Stimulated activated CD8-positive, alpha-beta memory T cell treated with anti-CD3 and anti-CD28 coated beads, Interleukin-4, amount 100 ng/mL, for 48 hours (primary cell): ENCODE results near the gene OR7C1.
A peak's percentile ranks its signal among the peaks of the same experiment; 100 is the strongest.
"Not testable (repeated sequence)": the region's sequence is repeated elsewhere in the genome, so short reads cannot be mapped to it uniquely, and the experiment has no call there.

Experiments
- DNase-seq: peaks from one replicate; pipeline ENCODE4 v3.0.0-alpha.2; 2020

OR7C1 gene

DNA sequence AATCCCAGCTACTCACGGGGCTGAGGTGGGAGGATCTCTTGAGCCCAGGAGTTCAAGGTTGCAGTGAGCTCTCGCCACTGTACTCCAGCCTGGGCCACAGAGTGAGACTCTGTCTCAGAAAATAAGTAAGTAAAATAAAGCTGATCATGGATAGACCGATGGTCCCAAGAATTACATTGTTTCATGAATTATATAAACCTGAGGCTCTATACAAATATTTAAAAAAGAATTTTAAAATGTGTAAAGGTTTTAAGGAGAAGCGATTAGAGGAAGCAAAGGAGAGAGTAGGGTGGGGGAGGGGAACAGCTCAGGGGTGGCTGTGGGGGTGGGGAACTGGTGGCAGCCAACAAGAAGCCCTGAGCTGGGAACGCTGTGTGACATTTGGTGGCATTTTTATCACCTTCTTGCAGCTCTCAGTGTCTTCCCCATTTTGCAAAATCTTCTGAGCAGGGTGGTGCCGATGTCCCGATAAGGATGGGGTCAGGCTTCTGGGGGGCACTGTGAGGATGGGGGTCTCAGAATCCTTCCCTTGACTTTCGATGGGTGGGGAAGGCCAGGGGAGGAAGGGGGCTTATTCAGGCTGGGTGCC lies 51.5 kb downstream of the OR7C1 start:
- peak; percentile 11 for DNase-seq

DNA sequence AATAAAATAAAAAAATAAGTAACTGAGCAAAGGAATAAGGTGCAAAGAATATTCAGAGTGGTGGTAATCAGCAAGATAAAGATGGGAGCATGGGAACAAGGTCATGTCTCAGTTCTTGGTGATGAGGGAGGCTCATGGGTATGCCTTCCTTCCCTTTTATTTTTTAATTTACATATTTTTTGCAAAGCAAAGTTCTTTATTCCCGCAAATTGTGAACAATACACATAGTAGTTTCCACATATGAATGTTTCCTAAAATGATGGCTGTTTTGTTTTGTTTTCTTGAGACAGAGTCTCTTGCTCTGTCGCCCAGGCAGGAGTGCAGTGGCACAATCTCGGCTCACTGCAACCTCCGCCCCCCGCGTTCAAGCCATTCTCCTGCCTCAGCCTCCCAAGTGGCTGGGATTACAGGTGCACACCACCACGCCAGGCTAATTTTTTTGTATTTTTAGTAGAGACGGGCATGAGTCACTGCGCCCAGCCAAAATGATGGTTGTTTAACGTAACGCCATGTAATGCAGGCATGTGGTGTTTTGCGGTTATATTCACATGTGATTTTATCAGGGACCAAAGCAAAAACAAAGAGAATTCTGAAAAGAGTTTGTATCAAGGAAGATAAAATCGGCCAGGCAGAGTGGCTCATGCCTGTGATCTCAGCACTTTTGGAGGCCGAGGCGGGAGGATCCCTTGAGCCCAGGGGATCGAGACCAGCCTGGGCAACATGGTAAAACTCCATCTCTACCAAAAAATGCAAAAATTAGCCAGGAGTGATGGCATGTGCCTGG lies 52.2 kb downstream of the OR7C1 start:
- peak; percentile 14 for DNase-seq

GRCh38 chr19:14781713-14782536 lies 53.1 kb downstream of the OR7C1 start:
- peak; percentile 2 for DNase-seq

DNA sequence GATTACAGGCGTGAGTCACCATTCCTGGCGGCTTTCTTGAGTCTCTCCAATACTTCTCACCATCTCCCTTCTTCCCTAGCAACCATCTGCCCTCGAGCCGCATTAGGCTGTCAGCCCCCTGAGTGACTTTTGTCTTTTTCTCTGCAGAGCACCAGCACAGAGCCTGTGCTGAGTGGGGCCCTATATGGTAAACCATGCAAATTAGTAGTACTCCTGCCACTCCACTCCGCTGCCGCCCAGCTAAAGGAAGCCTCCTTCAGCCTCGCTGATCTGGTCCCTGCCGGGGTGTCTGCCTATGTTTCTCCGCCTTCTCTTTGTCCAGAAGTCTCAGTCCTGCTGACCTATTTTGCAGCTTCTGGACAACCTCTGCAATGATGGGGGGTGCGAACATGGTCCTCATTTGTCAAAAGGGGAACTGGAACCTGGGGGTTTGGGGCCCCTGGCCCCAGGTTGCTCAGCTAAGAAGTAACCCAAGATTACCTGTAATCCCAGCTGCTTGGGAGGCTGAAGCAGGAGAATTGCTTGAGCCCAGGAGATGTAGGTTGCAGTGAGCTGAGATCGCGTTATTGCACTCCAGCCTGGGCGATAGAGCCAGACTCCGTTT lies 54.3 kb downstream of the OR7C1 start:
- DNase-seq: peak; percentile 14

- no peak for DNase-seq
These were observed 55.8 kb downstream of the OR7C1 start for GRCh38 chr19:14779151-14779550.

DNA sequence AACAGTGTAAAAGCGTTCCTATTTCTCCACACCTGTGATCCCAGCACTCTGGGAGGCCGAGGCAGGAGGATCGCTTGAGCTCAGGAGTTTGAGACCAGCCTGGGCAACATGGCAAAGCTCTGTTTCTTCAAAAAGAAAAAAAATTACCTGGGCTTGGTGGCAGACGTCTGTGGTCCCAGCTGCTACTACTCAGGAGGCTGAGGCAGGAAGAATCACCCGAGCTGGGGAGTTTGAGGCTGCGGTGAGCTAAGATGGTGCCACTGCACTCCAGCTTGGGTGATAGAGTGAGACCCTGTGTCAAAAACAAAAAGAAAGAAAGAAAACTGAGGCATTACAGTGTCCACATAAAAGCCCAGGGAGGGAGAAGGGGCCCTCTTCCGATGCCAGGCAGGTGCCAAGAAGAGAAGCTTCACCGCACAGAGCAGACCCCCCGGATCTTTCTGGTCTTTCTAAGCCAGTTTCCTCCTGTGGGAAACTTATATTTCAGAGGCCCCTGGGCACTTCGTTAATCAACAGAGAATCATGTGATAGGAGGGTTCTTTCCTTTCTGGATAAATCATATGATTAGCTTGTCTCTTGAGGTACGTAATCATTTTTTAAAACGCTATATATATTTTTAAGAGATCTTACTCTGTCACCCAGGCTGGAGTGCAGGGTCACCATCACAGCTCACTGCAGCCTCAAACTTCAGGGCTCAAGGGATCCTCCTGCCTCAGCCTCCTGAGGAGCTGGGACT lies 56.7 kb downstream of the OR7C1 start, which contains the start of gene ADGRE2:
TSS of gene ADGRE2 (minus strand) at position 451 of the 736 bp plus-strand sequence. CDS start 1,804 bp downstream, outside the sequence.
- not testable (repeated sequence) for DNase-seq

DNA sequence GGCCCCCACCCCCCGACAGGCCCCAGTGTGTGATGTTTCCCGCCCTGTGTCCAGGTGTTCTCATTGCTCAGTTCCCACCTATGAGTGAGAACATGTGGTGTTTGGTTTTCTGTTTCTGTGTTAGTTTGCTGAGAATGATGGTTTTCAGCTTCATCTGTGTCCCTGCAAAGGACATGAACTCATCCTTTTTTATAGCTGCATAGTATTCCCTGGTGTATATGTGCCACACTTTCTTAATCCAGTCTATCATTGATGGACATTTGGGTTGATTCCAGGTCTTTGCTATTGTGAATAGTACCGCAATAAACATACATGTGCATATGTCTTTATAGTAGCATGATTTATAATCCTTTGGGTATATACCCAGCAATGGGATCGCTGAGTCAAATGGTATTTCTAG lies 57.3 kb downstream of the OR7C1 start:
- DNase-seq: not testable (repeated sequence)

DNA sequence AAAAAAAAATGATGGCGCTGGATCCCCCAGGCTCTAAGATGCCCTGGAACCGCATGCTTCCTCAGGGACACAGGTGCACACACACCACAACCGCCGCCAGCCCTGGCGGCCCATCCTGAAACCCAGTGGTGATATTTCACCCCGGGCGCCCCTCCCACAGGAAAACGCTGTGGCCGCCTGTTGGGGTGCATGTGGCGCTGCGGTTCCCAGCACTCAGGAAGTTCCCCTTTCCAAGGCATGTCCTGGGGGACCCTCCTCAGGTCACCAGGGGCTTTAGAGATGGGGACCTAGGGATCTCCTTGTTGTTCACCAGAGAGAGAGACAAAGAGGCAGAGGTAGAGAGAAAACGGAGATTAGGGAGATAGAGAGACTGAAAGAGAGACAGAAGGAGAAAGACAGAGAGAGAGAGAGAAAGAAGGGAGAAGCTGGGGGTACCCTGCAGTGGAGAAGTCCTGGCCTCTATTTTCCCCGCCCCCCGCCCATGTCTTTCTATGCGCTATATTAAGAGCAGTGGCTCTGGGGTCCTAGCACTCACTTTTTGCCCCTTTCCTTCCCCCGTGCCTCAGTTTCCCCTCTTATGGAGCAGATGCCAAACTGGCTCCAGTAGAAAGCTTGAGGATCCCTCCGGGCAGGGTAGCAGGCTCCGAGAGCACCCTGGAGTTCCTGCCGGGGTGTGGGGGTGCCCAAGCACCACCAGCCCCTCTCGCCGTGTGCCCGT lies 59.0 kb downstream of the OR7C1 start:
- DNase-seq: peak; percentile 40

DNA sequence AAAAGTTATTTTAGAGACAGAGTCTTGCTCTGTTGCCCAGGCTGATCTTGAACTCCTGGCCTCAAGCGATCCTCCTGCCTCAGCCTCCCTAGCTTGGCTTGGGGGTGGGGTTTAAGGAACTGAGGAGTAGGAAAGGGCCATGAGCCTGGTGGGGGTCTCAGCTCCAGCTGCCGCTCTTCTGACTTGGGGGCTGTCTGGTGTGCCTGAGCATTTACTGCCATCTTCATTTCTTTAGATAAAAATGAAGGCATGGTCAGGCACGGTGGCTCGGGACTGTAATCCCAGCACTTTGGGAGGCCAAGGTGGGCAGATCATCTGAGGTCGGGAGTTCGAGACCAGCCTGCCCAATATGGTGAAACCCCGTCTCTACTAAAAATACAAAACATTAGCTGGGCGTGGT lies 59.7 kb downstream of the OR7C1 start:
- DNase-seq: not testable (repeated sequence)

GRCh38 chr19:14774373-14774772 lies 60.6 kb downstream of the OR7C1 start:
- DNase-seq: no peak

DNA sequence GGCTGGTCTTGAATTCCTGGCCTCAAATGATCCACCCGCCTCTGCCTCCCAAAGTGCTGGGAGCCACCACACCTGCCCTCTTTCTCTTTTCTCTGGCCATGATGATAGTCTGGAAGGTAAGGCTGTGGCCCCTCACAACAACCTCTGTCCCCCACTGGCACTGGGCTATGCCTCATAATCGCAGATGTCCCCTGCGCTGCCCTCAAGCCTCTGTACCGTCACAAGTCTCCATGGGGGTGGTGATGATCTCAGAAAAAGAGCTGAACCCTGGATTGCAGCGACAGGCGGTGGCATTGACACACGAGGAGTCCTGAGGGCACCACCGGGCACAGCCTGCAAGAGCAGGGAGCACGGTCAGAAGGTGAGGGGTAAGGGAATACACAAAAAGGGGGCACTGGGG lies 61.3 kb downstream of the OR7C1 start:
- not testable (repeated sequence) for DNase-seq

- no peak for DNase-seq
These were observed 62.0 kb downstream of the OR7C1 start for GRCh38 chr19:14772995-14773394.

DNA sequence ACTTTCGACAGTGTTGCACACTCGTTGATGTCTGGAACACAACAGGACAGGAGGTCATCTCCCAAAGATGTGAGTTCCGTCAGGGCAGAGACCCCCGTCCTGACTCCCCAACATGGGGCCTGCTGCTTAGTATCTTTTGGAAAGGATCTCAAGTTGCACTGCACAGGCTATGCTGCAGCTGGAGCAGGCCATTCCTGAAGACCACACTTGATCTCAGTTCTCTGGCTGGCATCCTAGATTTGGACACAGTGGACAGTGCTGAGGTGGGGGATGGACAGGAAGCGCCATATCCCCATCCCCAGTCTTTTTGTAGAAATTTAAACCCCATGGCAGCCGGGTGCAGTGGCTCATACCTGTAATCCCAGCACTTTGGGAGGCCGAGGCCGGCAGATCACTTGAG lies 62.5 kb downstream of the OR7C1 start:
- peak; percentile 4 for DNase-seq

DNA sequence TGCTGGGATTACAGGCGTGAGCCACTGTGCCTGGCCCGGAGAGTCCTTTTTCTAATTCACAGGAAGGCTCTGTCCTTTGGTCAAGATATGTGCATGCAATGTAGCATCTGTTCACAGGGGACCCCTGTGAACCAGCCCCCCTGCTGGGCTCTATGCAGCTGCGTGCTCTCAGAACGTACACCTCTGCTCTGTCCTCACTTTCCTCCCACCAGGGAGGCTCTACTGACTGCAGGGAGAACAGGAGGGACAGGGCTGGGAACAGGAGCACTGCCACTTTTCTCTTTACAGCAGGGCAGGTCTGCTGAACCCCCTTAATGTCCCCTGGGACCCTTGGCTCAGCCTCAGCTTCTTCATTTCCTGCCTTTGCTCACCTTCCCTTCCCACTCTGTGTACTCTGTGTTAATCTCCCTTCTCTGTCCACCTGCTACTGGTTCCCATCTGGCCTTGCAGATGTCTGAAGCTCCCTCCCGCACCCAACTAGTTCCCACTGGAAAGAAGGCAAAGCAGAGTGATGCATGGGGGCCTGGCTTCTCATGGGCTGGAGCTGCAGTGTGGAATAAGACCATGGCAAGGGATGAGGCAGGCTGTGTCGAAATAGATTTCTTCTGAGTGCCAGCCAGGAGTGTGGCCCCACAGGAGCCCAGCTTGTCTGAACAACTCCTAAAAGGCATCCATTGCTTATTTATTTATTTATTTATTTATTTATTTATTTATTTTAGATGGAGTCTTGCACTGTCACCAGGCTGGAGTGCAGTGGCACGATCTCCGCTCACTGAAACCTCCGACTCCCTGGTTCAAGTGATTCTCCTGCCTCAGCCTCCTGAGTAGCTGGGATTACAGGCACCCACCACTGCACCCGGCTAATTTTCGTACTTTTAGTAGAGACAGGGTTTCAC lies 63.8 kb downstream of the OR7C1 start:
- DNase-seq: peak; percentile 16

DNA sequence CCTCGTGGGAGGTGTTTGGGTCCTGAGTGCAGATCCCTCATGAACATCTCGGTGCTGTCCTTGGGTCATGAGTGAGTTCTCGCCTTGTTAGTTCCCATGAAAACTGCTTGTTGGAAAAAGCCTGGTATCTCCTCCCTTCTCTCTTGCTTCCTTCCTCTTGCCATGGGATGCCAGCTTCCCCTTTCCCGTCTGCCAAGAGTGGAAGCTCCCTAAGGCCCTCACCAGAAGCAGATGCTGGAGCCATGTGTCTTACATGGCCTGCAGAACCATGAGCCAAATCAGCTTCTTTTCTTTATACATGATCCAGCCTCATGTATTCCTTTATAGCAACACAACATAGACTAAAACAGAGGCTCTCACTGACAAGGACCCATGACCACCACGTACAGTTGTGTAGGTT lies 64.8 kb downstream of the OR7C1 start:
- peak; percentile 8 for DNase-seq

- DNase-seq: peak; percentile 4
These were observed 65.8 kb downstream of the OR7C1 start for GRCh38 chr19:14769201-14769600.

DNA sequence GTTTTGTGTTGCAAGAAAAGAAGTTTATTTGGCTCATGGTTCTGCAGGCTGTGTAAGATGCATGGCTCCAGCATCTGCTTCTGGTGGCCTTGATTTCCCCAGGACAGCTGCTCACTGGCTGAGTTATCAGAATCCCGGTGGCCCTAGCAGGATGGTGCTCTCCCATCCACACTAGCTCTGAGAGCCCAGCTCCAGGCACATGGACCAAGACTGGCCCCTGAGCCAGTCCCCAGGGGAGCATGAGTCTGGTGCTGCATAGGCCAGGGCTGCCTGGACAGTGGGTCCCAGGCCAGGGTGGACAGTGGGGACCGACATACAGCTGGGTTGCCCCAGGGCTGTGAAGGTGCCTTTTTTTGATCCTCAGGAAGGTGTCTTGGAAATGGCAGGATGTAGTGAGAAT lies 67.0 kb downstream of the OR7C1 start:
- DNase-seq: no peak

DNA sequence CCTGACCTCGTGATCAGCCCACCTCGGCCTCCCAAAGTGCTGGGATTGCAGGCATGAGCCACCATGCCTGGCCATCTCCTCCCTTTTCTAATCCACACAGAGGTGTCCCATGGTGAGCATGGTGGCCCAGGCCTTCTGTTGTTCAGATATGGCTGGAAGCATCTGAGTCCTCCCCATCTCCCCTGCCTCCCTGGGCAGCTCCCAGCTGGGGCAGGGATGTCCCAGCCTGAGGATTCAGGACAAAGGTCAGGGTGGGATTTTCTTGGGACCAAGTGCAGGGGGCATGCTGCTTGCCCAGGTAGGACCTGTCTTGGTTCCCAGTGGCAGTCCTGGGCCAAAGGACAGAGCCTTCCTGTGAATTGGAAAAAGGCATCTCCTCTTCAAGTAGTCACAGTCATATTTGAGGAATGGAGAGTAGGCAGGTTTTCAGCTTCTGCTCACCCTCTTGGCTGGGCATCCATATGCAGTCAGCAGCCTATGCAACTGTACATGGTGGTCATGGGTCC lies 67.5 kb downstream of the OR7C1 start:
- peak; percentile 4 for DNase-seq

DNA sequence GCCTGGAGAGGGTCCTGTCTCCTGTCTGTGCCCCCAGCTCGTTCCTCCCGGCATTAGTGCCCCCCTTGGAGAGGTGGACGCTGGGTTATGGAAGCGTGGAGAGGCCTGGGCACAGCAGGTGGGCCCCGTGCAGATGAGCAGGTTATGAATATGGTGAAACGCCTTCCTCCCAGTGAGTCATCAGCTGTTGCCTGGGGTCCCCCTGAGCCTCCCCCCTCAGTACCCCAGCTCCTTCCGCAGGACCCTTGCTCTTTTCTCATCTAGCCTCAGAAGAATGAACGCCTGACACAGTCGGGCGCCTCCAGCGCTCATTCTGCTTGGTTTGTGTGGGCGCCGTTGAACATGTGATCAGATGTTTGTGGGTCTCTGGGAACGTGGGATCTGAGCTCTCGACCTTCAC lies 69.1 kb downstream of the OR7C1 start:
- DNase-seq: not testable (repeated sequence)

DNA sequence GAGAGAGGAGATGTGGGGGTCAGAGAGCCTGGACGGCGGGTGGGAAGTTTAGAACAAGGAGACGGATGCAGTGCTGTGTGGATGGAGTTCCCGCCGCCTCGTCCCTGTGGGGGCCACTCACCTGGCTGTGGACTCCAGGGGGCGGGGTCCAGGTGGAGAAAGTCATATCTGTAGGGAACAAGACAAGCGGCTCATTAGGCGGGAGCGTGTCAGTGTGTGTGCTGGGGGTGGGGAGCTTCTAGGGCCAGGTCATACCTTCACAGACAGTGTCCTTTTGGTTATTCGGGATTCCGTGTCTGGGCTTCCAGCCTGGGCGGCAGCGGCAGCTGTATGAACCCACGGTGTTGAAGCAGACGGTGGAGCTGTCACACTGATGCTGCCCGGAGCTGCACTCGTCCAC lies 69.6 kb downstream of the OR7C1 start:
- DNase-seq: not testable (repeated sequence)
